ENCODE data around the gene NRDC.

- TF ChIP-seq CTCF (conservative IDR thresholded peaks at IDR 0.05) (no peak), ZFX (IDR thresholded peaks at IDR 0.05) (no peak)
Observed at GRCh38 chr1:51789342-51789741, 89.2 kb downstream of the NRDC start.
